Stomach (tissue), 4 donors: ENCODE data around the gene XRCC3.

Source experiments
- CTCF ChIP-seq, 7 experiments: fragments of 450-650 bp in 4 of 7; fragments of 200-600 bp in 3 of 7; sonication (generic) in 3 of 7; IDR thresholded peaks; one replicate each; pipeline ENCODE4 v1.5.1; 2016 to 2019; ENCODE audit warnings: antibody characterized with exemption in 7 of 7, control low read depth in 2 of 7, mild to moderate bottlenecking in 1 of 7
- POLR2A ChIP-seq, 4 donors: fragments of 450-650 bp; IDR thresholded peaks; one replicate each; pipeline ENCODE4 v1.6.1; 2016; ENCODE audit warnings: antibody characterized with exemption in 4 of 4, control low read depth in 2 of 4, mild to moderate bottlenecking in 1 of 4, moderate library complexity in 1 of 4
- POLR2AphosphoS5 ChIP-seq, 3 donors: sonication (generic); formaldehyde crosslinking; IDR thresholded peaks; one replicate each; pipeline ENCODE4 v1.6.1; 2016; ENCODE audit warnings: antibody characterized with exemption in 3 of 3

GRCh38 chr14:103652806-103653205 lies 62.4 kb downstream of the XRCC3 start:
- TF ChIP-seq CTCF (IDR thresholded peaks at IDR 0.05) (no peak), POLR2AphosphoS5 (IDR thresholded peaks at IDR 0.05) (no peak), POLR2A (IDR thresholded peaks at IDR 0.05) (no peak)
